Cardiac muscle cell (in vitro differentiated cells and primary cell): ENCODE measurements around the gene MKRN3. TPM values are rescaled to one million over a fixed set of nuclear protein-coding genes. Genes with fewer than 3 reads are reported as not detected.

Experiments
- DNase-seq, 2 donors: peaks; one replicate each; pipeline versions ENCODE4 v3.0.0 to v3.0.0-alpha.2; 2010 to 2017; ENCODE audit warnings: low read depth in 1 of 2, low spot score in 1 of 2
- H3K27ac ChIP-seq: fragments of 200-600 bp; sonication (generic); 2 replicates; pipeline ENCODE4 v1.5.1; 2016
- H3K27me3 ChIP-seq: fragments of 200-600 bp; sonication (generic); 2 replicates; pipeline ENCODE4 v1.6.0; 2016; ENCODE audit warnings: control low read depth
- H3K36me3 ChIP-seq: fragments of 200-600 bp; sonication (generic); 2 replicates; pipeline ENCODE4 v1.5.1; 2016; ENCODE audit warnings: control low read depth
- H3K4me1 ChIP-seq: fragments of 200-600 bp; sonication (generic); 2 replicates; pipeline ENCODE4 v1.8.1; 2017; ENCODE audit warnings: low read depth, mild to moderate bottlenecking, mixed run types
- H3K4me3 ChIP-seq: fragments of 200-600 bp; sonication (generic); 2 replicates; pipeline ENCODE4 v1.5.1; 2016; ENCODE audit warnings: mild to moderate bottlenecking
- H3K9me3 ChIP-seq: fragments of 200-600 bp; sonication (generic); 2 replicates; pipeline ENCODE4 v1.5.1; 2017; ENCODE audit warnings: low read depth, mild to moderate bottlenecking, control low read depth
- polyA plus RNA-seq: library from polyadenylated mRNA; unstranded; fragments of >200 nt; fragmentation: Nextera tagmentation; extraction: Ambion mirVana; gene quantifications from 2 replicates; pipeline ENCODE4 v1.2.1, GENCODE V29; 2016
- total RNA-seq: library from RNA; depleted of rRNA; stranded (reverse); fragments of >200 nt; gene quantifications from 2 replicates; pipeline ENCODE4 v1.2.3, GENCODE V29; 2016
- TF ChIP-seq, protein P1 (sequence below): IDR thresholded peaks from 2 replicates; pipeline ENCODE4 v1.5.1; 2012; ENCODE audit warnings: low read depth, mild to moderate bottlenecking, low read length

The MKRN3 gene
- total and polyA plus RNA-seq, 2 experiments from 2014 or later = not detected

DNA sequence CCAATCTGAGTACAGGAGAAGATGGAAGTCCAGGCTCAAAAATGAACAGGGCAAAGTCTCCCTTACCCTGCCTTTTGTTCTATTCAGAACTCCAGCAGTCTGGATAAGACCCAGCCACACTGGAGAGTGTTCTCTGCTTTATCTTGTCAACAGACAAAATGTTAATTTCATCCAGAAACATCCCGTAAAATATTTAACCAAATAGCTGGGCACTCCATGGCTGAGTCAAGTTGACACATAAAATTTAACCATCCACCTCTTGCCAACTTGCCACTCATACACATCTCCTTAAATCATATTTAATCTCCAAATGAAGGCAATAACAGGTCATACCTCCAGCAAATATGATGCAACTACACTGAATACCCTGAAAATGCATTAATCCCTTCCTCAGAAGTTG, 33.6 kb downstream of the MKRN3 start:
- no peak for DNase-seq
- Histone ChIP-seq H3K27ac (no peak overlapping the region), H3K4me1 (no peaks in the 10 kb centered on the region), H3K36me3 (no peaks in the 10 kb centered on the region), H3K9me3 (no peaks in the 10 kb centered on the region), H3K27me3 (no peaks in the 10 kb centered on the region), H3K4me3 (no peak overlapping the region)
- TF ChIP-seq, protein P1, sequence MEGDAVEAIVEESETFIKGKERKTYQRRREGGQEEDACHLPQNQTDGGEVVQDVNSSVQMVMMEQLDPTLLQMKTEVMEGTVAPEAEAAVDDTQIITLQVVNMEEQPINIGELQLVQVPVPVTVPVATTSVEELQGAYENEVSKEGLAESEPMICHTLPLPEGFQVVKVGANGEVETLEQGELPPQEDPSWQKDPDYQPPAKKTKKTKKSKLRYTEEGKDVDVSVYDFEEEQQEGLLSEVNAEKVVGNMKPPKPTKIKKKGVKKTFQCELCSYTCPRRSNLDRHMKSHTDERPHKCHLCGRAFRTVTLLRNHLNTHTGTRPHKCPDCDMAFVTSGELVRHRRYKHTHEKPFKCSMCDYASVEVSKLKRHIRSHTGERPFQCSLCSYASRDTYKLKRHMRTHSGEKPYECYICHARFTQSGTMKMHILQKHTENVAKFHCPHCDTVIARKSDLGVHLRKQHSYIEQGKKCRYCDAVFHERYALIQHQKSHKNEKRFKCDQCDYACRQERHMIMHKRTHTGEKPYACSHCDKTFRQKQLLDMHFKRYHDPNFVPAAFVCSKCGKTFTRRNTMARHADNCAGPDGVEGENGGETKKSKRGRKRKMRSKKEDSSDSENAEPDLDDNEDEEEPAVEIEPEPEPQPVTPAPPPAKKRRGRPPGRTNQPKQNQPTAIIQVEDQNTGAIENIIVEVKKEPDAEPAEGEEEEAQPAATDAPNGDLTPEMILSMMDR = no peak

DNA sequence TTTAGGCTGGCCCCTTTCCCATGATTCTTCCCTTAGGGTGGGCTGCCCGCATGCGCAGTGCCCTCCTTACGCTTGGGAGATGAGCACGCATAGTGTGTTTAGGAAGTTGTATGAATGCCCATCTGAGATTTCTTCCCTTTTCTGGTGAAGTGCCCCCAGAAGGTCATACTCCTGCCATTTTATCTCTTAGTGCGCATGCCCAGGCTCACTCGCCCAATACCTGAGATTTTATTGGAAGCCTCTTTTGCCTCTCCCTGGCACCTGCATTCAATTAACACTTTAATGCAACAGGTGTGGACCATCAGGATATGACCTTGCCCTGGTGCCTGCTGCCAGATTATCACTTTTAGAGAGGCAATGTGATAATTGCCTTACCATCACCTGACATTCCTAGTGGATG, 36.6 kb downstream of the MKRN3 start:
- no peaks in the 10 kb centered on the region for H3K9me3 ChIP-seq
- H3K27ac ChIP-seq = no peak overlapping the region
- no peaks in the 10 kb centered on the region for H3K4me1 ChIP-seq
- H3K4me3 ChIP-seq = no peak overlapping the region
- TF ChIP-seq, protein P1 = no peak
- H3K36me3 ChIP-seq = no peaks in the 10 kb centered on the region
- no peaks in the 10 kb centered on the region for H3K27me3 ChIP-seq
- DNase-seq = no peak

DNA sequence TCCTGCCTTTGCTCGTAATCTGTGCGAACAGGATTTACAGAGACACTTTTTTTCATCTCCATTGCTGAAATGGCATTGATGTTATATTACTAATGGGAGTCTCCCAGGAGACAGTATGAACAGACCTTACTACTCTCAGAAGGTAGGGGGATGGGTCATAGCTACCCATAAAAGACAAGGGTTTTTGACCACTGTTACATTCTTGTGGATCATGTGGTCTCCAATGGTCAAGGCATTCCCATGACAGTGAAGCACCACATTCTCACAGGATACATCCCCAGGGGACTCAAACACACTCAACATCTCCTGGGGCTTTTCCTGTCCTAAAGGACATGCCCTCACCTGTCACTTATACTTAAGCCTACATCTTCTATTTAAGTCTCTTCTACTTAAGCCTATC, 40.8 kb downstream of the MKRN3 start:
- DNase-seq = no peak
- H3K4me1 ChIP-seq = no peaks in the 10 kb centered on the region
- H3K27me3 ChIP-seq = no peaks in the 10 kb centered on the region
- no peaks in the 10 kb centered on the region for H3K36me3 ChIP-seq
- TF ChIP-seq, protein P1 = no peak
- H3K27ac ChIP-seq = no peak overlapping the region
- H3K4me3 ChIP-seq = no peak overlapping the region
- H3K9me3 ChIP-seq = no peaks in the 10 kb centered on the region

DNA sequence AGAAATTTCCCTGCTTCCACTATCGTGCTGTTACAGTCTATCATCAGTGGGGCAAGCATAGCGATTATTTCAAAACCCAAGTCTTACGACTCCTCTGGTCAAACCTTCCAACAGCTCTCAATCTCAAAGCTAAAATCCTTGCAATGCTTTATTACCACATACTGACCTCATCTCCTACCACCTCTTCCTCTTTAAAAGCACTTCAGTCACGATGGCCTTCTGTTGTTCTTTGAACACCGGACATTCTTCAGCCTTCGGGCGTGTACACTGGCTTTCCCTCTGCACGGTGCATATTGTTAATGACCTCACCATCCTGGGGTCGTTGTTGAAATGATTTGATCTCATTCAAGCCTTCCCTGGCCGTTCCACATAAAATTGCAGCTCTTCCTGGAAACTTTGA, 51.1 kb downstream of the MKRN3 start:
- no peaks in the 10 kb centered on the region for H3K27me3 ChIP-seq
- H3K9me3 ChIP-seq = peaks cover 5% of the 10 kb centered on the region
- DNase-seq = no peak
- H3K27ac ChIP-seq = no peak overlapping the region
- no peaks in the 10 kb centered on the region for H3K4me1 ChIP-seq
- no peaks in the 10 kb centered on the region for H3K36me3 ChIP-seq
- TF ChIP-seq, protein P1 = no peak
- no peak overlapping the region for H3K4me3 ChIP-seq

Other genes with a start within 250 kb of the MKRN3 start
- gene GOLGA6L26, start 231.5 kb upstream of the MKRN3 start, total RNA-seq = not detected in 2 replicates
- gene GOLGA6L26, start 231.5 kb upstream of the MKRN3 start, polyA plus RNA-seq = not detected in 2 replicates
- 0.04 TPM in 1 of 2 replicates, not detected in the other for gene GOLGA8S, start 210.9 kb upstream of the MKRN3 start, total RNA-seq
- not detected in 2 replicates for gene GOLGA8S, start 210.9 kb upstream of the MKRN3 start, polyA plus RNA-seq
- not detected in 2 replicates for gene GOLGA6L2, start 118.4 kb upstream of the MKRN3 start, total RNA-seq
- gene GOLGA6L2, start 118.4 kb upstream of the MKRN3 start, polyA plus RNA-seq = not detected in 2 replicates
- gene MAGEL2, start 82.2 kb downstream of the MKRN3 start, total RNA-seq = 6.1 and 7.6 TPM in 2 replicates
- 8.9 and 10.2 TPM in 2 replicates for gene MAGEL2, start 82.2 kb downstream of the MKRN3 start, polyA plus RNA-seq
- gene NDN, start 121.6 kb downstream of the MKRN3 start, total RNA-seq = 198 and 240 TPM in 2 replicates
- gene NDN, start 121.6 kb downstream of the MKRN3 start, polyA plus RNA-seq = 211 and 224 TPM in 2 replicates